Measurements from ENCODE around the gene GHSR.

Gene GHSR

DNA sequence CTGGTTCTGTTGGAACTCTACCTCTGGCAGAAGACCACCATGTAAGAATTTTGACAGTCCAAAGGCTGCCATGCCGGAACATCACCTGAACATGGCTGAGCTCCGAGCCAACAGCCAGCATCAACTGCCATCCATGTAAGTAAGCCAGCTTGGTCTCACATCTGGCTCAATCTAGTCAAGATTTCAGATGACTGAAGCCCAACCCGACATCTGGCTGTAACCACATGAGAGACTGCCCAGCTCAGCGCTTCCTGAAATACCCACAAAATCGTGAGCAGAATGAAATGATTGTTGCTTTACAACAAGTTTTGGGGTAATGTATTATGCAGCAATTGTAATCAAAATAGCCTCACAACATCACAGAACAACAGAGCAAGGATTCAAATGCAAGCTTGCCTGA, 32.9 kb downstream of the GHSR start:
- DNase-seq, result no peak

DNA sequence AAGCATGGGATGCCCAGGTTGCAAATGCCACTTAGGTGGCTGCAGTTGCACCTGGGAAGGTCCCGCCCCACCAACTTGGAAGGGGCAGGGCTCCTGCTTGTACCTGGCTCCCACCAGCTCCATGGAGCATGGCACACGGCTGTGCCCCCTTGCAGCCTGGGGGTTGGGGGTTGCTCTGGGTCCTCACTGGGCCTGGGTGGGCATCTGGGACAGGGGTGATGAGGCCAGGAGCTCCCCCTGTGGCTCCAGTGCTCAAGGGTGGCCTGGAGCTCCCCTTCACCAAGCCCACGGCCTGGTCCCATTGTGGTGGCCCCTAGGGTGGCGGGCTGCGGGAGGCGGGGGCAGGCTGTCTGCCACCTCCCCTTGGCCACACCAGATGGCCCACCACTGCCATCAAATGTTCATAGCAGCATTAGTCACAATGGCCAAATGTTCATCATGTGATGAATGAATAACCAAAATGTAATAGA, 36.7 kb downstream of the GHSR start:
- DNase-seq, result no peak

DNA sequence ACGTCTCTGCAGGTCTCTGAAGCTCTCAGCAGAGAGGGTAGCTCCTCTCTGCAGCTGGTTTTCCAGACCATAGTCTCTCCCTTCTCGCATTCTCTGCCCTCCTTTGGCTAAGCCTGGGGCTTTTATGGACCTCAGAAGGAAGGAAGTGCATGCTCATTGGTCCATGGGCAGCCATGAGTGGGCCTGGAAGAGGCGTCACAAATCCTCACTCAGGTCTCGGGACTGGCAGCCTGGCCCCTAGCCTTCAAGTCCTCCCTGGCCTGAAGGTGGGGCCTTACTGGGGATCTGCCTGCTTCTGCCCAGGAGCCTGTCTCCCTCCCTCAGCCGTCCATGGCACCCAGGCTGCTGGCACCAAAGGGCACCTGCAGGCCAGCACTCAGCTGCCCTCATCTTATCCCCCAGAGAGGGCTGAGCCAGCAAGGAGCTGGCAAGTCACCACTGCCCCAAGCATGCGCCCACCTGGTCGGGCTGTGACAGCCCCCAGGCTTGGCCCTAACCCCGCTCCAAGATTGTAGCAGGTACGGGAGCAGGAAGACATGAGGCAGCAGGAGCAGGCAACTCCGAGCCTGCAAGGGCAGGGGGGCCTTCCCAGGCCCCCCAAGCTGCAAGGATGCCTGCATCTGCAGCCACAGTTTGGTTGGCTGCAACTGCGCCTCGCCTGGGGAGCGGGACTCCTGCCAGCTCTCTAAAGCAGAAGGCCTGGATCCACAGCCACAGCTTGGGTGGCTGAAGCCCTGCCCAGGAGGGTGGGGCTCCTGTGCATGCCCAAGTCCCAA, 37.4 kb downstream of the GHSR start:
- DNase-seq, result no peak

DNA sequence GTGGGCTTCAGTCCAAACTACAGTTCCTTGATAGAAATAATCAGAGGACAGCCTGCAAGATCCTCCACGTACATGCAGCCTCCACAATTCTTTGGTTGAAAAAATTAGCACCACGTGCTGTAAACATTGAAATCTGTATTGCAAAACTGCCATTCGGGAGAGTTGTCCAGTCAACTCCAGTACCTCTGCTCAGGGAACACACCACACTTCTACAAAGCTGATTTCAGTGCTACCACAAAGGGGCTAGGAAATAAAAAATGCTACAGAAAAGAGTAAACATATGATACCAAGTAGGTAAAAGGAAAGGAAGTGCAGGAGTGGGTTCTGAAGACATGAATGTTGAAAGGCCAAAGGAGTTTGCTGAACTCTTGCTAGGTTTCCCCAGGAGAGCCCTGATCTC, 40.4 kb downstream of the GHSR start:
- no peak for DNase-seq

DNA sequence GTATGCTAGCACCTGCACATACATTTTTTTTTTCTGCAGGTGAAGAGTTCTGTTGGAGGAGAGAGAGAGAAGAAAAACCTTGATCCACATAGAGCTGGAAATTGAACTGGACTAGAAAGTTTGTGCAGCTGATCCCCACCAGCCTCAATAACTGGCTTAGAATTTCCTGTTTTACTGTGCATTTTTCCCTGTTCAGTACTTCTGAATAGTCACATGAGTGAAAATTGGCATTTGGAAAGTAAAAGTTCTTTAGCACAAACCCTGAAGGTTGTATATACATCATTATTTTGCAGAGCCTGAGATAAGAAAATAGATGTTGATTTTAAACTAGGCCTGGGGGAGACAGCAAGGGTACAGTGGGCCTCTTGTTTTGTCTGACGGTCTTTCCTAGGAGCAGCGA, 42.3 kb downstream of the GHSR start:
- DNase-seq, result no peak

DNA sequence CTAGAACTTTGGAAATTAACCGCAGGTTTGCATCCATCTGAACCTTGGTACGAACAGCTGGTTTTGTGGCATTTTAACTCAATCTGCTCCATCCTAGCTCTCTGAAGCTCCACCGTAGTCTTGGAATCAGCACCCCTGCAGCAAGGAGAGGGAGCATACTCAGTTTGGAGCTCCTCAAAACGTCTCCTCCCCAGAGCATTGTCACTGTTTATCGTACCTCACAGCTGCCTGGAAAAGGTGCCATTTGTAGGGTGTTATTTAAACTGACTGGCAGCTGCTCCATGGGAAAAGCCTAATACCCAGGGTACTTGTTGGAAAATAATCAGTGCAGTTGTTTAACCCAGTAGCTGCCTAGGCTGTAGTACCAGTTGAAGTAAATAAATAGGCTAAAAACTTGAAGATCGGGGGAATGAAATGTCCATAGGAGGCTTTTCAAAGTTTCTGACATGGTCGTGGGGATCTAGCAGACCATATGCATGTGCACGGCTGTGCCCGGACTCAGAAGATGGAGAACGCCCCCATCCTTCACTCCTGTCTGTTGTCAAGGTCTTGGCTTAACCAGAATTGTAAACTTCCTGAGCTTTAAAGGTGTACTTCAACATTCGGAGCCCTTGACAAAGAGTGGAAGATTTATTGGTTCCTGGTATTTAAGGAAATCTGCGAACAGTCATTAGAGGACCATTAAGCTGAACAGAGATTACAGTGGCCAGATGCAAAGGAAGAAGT, 43.9 kb downstream of the GHSR start:
- DNase-seq, result no peak

DNA sequence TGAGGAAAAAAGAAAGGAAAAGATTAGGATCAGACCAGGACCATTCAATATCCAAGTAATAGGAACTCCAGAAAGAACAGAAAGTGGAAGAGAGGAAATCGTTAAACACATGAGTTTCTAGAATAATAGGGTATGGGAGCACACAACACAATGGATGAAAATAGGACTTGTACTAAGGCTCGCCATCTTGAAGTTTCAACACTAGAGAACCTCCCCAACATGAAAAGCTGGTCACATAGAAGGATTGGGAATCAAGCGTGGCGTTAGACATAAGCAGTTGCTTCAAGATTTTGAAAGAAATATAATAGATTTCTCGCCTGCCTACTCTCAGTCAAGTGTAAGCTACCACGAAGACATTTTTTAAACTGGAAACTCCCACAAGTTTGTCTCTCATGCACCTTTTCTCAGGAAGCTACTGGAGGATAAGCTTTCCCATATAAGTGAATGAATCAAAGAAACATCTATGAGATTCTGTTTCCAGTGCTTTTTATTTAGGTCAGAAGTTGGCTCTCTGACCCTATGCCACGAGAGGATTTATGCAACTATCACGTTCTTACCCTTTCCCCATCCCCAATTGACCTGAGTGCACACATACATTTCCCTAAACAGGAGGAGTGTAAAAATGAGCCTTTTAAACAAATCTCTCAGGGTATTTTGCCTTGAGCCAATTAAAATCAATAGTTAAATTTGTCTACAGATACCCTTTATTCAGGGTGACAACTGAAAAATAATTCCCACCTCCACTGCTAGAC, 45.2 kb downstream of the GHSR start:
- DNase-seq, result no peak

DNA sequence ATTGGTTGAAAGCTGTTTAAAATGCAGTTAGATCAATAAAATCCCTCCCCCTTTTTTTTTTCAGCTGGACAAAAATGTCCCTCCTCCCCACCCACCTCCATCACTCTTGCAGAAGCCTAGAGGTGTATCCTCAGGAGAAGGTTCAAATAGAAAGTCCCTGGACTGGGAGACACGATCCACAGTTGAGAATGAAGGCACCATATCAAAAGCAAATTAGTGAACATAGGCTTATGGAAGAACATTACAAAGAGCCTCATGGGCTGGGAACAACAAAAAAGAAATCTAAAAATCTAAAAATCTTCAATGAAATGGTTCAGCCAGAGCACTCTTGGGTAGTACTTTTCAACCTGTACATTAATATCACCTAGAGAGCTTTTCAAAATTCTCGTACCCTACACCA, 46.2 kb downstream of the GHSR start:
- DNase-seq, result no peak

DNA sequence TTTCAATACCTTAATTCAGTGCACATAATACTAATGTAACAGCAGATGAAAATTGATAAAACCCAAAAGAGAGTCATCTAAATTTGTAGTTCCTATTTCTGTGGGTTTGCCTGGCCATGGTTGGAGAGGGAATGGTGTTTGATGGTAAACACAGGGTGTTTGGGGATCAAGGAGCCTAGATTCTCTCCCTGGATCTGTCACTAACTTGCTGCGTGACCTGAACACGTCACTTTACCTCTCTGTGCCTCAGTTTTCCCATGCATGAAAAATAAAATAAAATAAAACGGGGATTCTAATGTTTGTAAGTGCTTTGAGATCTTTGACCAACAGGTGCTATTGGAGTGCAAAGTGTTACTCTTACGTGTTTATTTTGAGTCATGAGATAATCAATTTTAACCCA, 49.8 kb downstream of the GHSR start:
- no peak for DNase-seq

DNA sequence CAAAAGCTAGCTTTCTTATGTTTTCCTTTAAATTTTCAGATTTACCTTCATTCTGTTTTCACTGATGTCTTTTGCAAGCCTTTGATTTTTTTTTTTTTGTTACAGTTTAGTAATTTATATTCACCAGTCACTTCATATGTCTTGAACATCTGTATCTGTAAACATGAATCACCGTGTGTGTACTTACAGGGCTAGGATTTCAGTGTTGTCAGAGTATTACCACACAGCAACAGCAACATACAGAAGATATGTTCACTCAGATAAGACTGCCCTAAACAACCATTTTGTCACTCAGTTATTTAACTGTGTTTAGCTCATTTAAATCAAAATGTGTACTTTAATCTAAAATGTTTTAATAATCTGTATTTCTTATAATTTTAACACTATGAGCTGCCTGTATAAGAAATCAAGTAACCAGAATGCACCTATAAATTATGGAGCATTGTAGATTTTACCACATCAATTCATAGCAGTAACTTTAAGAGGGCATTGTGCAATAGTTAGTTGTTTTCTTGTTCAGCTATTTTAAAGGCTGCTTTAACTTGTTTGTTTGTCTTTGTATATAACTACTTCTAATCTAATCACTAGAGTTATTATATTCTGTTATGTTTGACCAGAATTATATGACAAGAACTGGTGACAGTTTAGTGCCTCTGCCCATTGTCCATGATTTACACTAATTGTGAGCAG, 50.4 kb downstream of the GHSR start:
- no peak for DNase-seq

DNA sequence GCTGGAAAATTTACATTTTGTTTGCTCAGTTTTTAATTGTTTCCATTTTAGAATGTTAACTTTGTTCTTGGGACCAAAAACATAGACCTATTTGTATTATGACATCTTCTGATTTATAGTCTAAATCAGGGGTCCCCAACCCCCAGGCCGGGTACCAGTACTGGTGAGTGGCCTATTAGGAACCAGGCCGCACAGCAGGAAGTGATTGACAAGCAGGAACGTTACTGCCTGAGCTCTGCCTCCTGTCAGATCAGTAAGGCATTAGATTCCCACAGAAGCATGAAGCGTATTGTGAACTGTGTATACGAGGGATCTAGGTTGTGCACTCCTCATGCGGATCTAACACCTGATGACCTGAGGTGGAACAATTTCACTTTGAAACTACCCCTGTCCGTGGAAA, 51.9 kb downstream of the GHSR start:
- no peak for DNase-seq

DNA sequence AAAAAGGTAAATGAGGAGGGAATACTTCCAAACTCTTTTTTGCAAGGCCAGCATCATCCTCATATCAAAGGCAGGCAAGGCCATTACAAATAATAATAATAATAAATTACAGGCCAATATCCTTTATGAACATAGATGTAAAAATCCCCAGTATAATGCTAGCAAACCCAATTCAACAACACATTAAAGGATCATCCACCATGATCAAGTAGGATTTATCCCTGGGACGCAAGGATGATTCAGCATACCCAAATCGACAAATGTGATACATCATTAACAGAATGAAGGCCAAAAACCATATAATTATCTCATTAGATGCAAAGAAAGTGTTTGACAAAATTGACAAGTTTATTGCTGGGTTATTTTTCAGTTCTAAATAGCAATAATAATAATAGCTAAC, 53.6 kb downstream of the GHSR start:
- no peak for DNase-seq
